ENCODE results near the gene INPP5B.
"Not testable (repeated sequence)": the region's sequence is repeated elsewhere in the genome, so short reads cannot be mapped to it uniquely, and the experiment has no call there.

The INPP5B gene

GRCh38 chr1:37946703-37947360, at the start of gene INPP5B:
INPP5B (minus strand) TSS chr1:37947053; CDS start chr1:37946308, 745 bp downstream.
- peak; percentile 95 for DNase-seq (ENCODE audit: low spot score)

- DNase-seq (ENCODE audit: low spot score) = peak; percentile 86
These were observed 49.0 kb upstream of the INPP5B start for GRCh38 chr1:37995751-37996345.

GRCh38 chr1:37994886-37995566, 48.2 kb upstream of the INPP5B start:
- no peak for DNase-seq (ENCODE audit: low spot score)

- peak; percentile 48 for DNase-seq (ENCODE audit: low spot score)
These were observed 42.6 kb upstream of the INPP5B start for GRCh38 chr1:37989361-37989930.

- no peak for DNase-seq (ENCODE audit: low spot score)
These were observed 40.8 kb upstream of the INPP5B start for GRCh38 chr1:37987679-37988078.

- no peak for DNase-seq (ENCODE audit: low spot score)
These were observed 36.7 kb upstream of the INPP5B start for GRCh38 chr1:37983546-37983945.

GRCh38 chr1:37978541-37978940, 31.7 kb upstream of the INPP5B start:
- no peak for DNase-seq (ENCODE audit: low spot score)

GRCh38 chr1:37975083-37975482, 28.2 kb upstream of the INPP5B start:
- peak; percentile 66 for DNase-seq (ENCODE audit: low spot score)

- DNase-seq (ENCODE audit: low spot score) = no peak
These were observed 27.7 kb upstream of the INPP5B start for GRCh38 chr1:37974567-37974966.

GRCh38 chr1:37973684-37974083, 26.8 kb upstream of the INPP5B start:
- not testable (repeated sequence) for DNase-seq (ENCODE audit: low spot score)

- DNase-seq (ENCODE audit: low spot score) = no peak
These were observed 18.4 kb upstream of the INPP5B start for GRCh38 chr1:37965301-37965700.

GRCh38 chr1:37964106-37964505, 17.3 kb upstream of the INPP5B start:
- DNase-seq (ENCODE audit: low spot score) = not testable (repeated sequence)

- peak; percentile 94 for DNase-seq (ENCODE audit: low spot score)
These were observed 11.8 kb upstream of the INPP5B start for GRCh38 chr1:37958690-37959089.

- DNase-seq (ENCODE audit: low spot score) = no peak
These were observed 8.8 kb upstream of the INPP5B start for GRCh38 chr1:37955685-37956084.

- DNase-seq (ENCODE audit: low spot score) = no peak
These were observed 7.6 kb upstream of the INPP5B start for GRCh38 chr1:37954316-37954971.

- DNase-seq (ENCODE audit: low spot score) = no peak
These were observed 5.9 kb upstream of the INPP5B start for GRCh38 chr1:37952738-37953137.

- no peak for DNase-seq (ENCODE audit: low spot score)
These were observed 5.2 kb upstream of the INPP5B start for GRCh38 chr1:37951783-37952624.

- no peak for DNase-seq (ENCODE audit: low spot score)
These were observed 4.4 kb upstream of the INPP5B start for GRCh38 chr1:37951041-37951782.

GRCh38 chr1:37949524-37950152, 2.8 kb upstream of the INPP5B start:
- DNase-seq (ENCODE audit: low spot score) = no peak

GRCh38 chr1:37948841-37949240, 2.0 kb upstream of the INPP5B start:
- DNase-seq (ENCODE audit: low spot score) = no peak

Measured in AG08395 (cell line).